IMR-90 (cell line): ENCODE data around the gene RAB15. TPM values are rescaled to one million over a fixed set of nuclear protein-coding genes. Genes with fewer than 3 reads are reported as not detected.

ENCODE experiments used
- ATAC-seq: fragments of 200-7000 bp; cut with Tn5 transposase; 2 replicates; pipeline ENCODE4 v1.9.1; 2020; ENCODE audit warnings: low read depth, mild to moderate bottlenecking, moderate library complexity
- BruUV-seq: library from RNA; stranded (reverse); fragments of 400-500 nt; replicated peaks from 2 replicates; lab custom pipeline; 2021; lab: Mats Ljungman, UMichigan
- CTCF ChIA-PET: fragments of 300-600 bp; formaldehyde crosslinking; extraction: SDS; loops from one replicate; lab custom pipeline; 2021; ENCODE audit warnings: antibody characterized with exemption; lab: Yijun Ruan, JAX
- POLR2A ChIA-PET: fragments of 300-600 bp; sonication (Branson Sonifier 250); formaldehyde crosslinking; loops from one replicate; lab custom pipeline; 2022; ENCODE audit warnings: antibody characterized with exemption; ENCODE audit not compliant: unreplicated experiment; lab: Charles Lee
- DNase-seq: peaks from one replicate; pipeline ENCODE4 v3.0.0; 2013
- H2AFZ ChIP-seq: replicated peaks from 2 replicates; pipeline ENCODE3; 2013; ENCODE audit warnings: low read length, mild to moderate bottlenecking; ENCODE audit not compliant: poor library complexity
- H2AK5ac ChIP-seq: 2 replicates; pipeline ENCODE4 v1.6.1; 2013; ENCODE audit warnings: low read depth, low read length, inconsistent platforms
- H2AK9ac ChIP-seq: replicated peaks from 2 replicates; pipeline ENCODE3; 2013; ENCODE audit warnings: mild to moderate bottlenecking, low read depth, low read length, moderate library complexity; ENCODE audit not compliant: poor library complexity
- H2BK120ac ChIP-seq: 2 replicates; pipeline ENCODE4 v1.6.1; 2013; ENCODE audit warnings: low read depth, low read length, inconsistent platforms
- H2BK15ac ChIP-seq: 3 replicates; pipeline ENCODE4 v1.6.1; 2013; ENCODE audit warnings: low read depth, low read length, inconsistent platforms
- H2BK20ac ChIP-seq: 2 replicates; pipeline ENCODE4 v1.6.1; 2013; ENCODE audit warnings: low read depth, mild to moderate bottlenecking, inconsistent platforms, low read length, moderate library complexity
- H2BK5ac ChIP-seq: 2 replicates; pipeline ENCODE4 v1.6.1; 2013; ENCODE audit warnings: mild to moderate bottlenecking, low read depth, low read length, inconsistent platforms; ENCODE audit not compliant: poor library complexity, severe bottlenecking
- H3K14ac ChIP-seq: replicated peaks from 2 replicates; pipeline ENCODE4 v1.6.1; 2013; ENCODE audit warnings: low read depth, low read length, inconsistent platforms
- H3K18ac ChIP-seq: 2 replicates; pipeline ENCODE4 v1.6.1; 2013; ENCODE audit warnings: low read depth, low read length, control low read depth
- H3K23ac ChIP-seq: 2 replicates; pipeline ENCODE4 v1.6.1; 2013; ENCODE audit warnings: low read depth, low read length, inconsistent platforms
- H3K27ac ChIP-seq: 2 replicates; pipeline ENCODE4 v1.5.1; 2013; ENCODE audit warnings: mild to moderate bottlenecking, control low read depth, low read length; ENCODE audit not compliant: insufficient read depth
- H3K27me3 ChIP-seq: 2 replicates; pipeline ENCODE4 v1.6.1; 2013; ENCODE audit warnings: low read length; ENCODE audit not compliant: control insufficient read depth, insufficient read depth
- H3K36me3 ChIP-seq: 2 replicates; pipeline ENCODE4 v1.6.1; 2013; ENCODE audit warnings: low read length, mixed read lengths; ENCODE audit not compliant: control insufficient read depth, insufficient read depth
- H3K4ac ChIP-seq: 2 replicates; pipeline ENCODE4 v1.6.1; 2013; ENCODE audit warnings: low read depth, low read length, inconsistent platforms
- H3K4me1 ChIP-seq: 2 replicates; pipeline ENCODE4 v1.6.1; 2013; ENCODE audit warnings: low read length, mixed read lengths; ENCODE audit not compliant: control insufficient read depth, insufficient read depth
- H3K4me2 ChIP-seq: 2 replicates; pipeline ENCODE4 v1.6.1; 2013; ENCODE audit warnings: low read depth, mild to moderate bottlenecking, control low read depth, low read length, moderate library complexity
- H3K4me3 ChIP-seq: 2 replicates; pipeline ENCODE4 v1.5.1; 2013; ENCODE audit warnings: low read depth, mild to moderate bottlenecking, control low read depth, low read length, moderate library complexity; ENCODE audit not compliant: insufficient read depth
- H3K56ac ChIP-seq: 2 replicates; pipeline ENCODE4 v1.6.1; 2013; ENCODE audit warnings: low read length, inconsistent platforms; ENCODE audit not compliant: insufficient read depth; ENCODE audit errors: extremely low read depth
- H3K79me1 ChIP-seq, 2 experiments: 2 replicates each; pipeline ENCODE4 v1.6.1; 2013; ENCODE audit warnings: low read length in 2 of 2, inconsistent platforms in 1 of 2, low read depth in 1 of 2
- H3K9ac ChIP-seq: 2 replicates; pipeline ENCODE4 v1.6.1; 2013; ENCODE audit warnings: low read depth, low read length, control low read depth
- H3K9me1 ChIP-seq: 2 replicates; pipeline ENCODE4 v1.6.1; 2013; ENCODE audit warnings: low read length, inconsistent platforms; ENCODE audit not compliant: insufficient read depth
- H3K9me3 ChIP-seq: 2 replicates; pipeline ENCODE4 v1.6.1; 2013; ENCODE audit warnings: low read length; ENCODE audit not compliant: control insufficient read depth, insufficient read depth
- H4K20me1 ChIP-seq: 2 replicates; pipeline ENCODE4 v1.6.1; 2013; ENCODE audit warnings: low read length, inconsistent platforms; ENCODE audit not compliant: insufficient read depth
- H4K5ac ChIP-seq: 2 replicates; pipeline ENCODE4 v1.6.1; 2013; ENCODE audit warnings: mild to moderate bottlenecking, low read depth, low read length, control low read depth
- H4K8ac ChIP-seq, 2 experiments: 2 replicates each; pipeline ENCODE4 v1.6.1; 2013; ENCODE audit warnings: low read depth in 2 of 2, low read length in 2 of 2, control low read depth in 1 of 2, inconsistent platforms in 1 of 2
- H4K91ac ChIP-seq: 2 replicates; pipeline ENCODE4 v1.6.1; 2013; ENCODE audit warnings: low read depth, low read length, inconsistent platforms; ENCODE audit not compliant: insufficient read depth
- BHLHE40 ChIP-seq: fragments of 150-350 bp; IDR thresholded peaks from 2 replicates; pipeline ENCODE4 v1.6.1; 2016; ENCODE audit warnings: mild to moderate bottlenecking, low read depth, low read length
- CEBPB ChIP-seq: IDR thresholded peaks from 2 replicates; pipeline ENCODE4 v1.6.1; 2012; ENCODE audit warnings: low read depth, low read length, improper control_type of control experiment
- CHD1 ChIP-seq: IDR thresholded peaks from 2 replicates; pipeline ENCODE4 v1.6.1; 2012; ENCODE audit warnings: low read depth, low read length, improper control_type of control experiment
- ELK1 ChIP-seq: fragments of 150-350 bp; IDR thresholded peaks from 2 replicates; pipeline ENCODE4 v1.6.1; 2016; ENCODE audit warnings: low read depth, mild to moderate bottlenecking, low read length, moderate library complexity, borderline replicate concordance
- FOS ChIP-seq: fragments of 150-350 bp; IDR thresholded peaks from 2 replicates; pipeline ENCODE4 v1.6.1; 2016; ENCODE audit warnings: low read depth, low read length
- MAFK ChIP-seq: IDR thresholded peaks from 2 replicates; pipeline ENCODE4 v1.6.1; 2012; ENCODE audit warnings: low read depth, low read length, improper control_type of control experiment
- MAZ ChIP-seq: IDR thresholded peaks from 2 replicates; pipeline ENCODE4 v1.6.1; 2012; ENCODE audit warnings: low read depth, mild to moderate bottlenecking, low read length, improper control_type of control experiment, moderate library complexity, borderline replicate concordance
- NFE2L2 ChIP-seq: fragments of 150-350 bp; IDR thresholded peaks from 2 replicates; pipeline ENCODE4 v1.6.1; 2016; ENCODE audit warnings: low read depth, mild to moderate bottlenecking, low read length
- POLR2A ChIP-seq: IDR thresholded peaks from 2 replicates; pipeline ENCODE4 v1.6.1; 2012; ENCODE audit warnings: mild to moderate bottlenecking, low read depth, low read length
- RAD21 ChIP-seq: IDR thresholded peaks from 2 replicates; pipeline ENCODE4 v1.6.1; 2012; ENCODE audit warnings: low read length, improper control_type of control experiment
- RCOR1 ChIP-seq: IDR thresholded peaks from 2 replicates; pipeline ENCODE4 v1.6.1; 2012; ENCODE audit warnings: mild to moderate bottlenecking, low read length, improper control_type of control experiment; ENCODE audit not compliant: insufficient replicate concordance
- RFX5 ChIP-seq: IDR thresholded peaks from 2 replicates; pipeline ENCODE4 v1.8.0; 2012; ENCODE audit warnings: low read depth, mild to moderate bottlenecking, low read length, moderate library complexity
- SMC3 ChIP-seq: fragments of 150-350 bp; IDR thresholded peaks from 2 replicates; pipeline ENCODE4 v1.6.1; 2016; ENCODE audit warnings: low read depth, mild to moderate bottlenecking, antibody characterized with exemption, low read length, moderate library complexity
- WGBS, 2 experiments: methylation state at CpG; one replicate each; pipeline versions ENCODE4 v1.1.5 to v1.1.7; 2013; ENCODE audit warnings: missing lambda C conversion rate in 2 of 2; ENCODE audit not compliant: insufficient read length in 1 of 2; ENCODE audit errors: extremely low coverage in 2 of 2; 5-methylcytosine and 5-hydroxymethylcytosine counted together
- dilution Hi-C: fragments of 300-500 bp; cut with HindIII; formaldehyde crosslinking; loops from one replicate; pipeline ENCODE4 v1.14.3; 2018; ENCODE audit warnings: low sequenced_read_pairs; ENCODE audit not compliant: unreplicated experiment
- in situ Hi-C: fragments of 300-500 bp; cut with MboI; formaldehyde crosslinking; loops from 3 replicates; pipeline ENCODE4 v1.14.3; 2019; ENCODE audit warnings: low sequenced_read_pairs, inconsistent platforms, mixed read lengths
- intact Hi-C: fragments of 100-400 bp; cut with micrococcal nuclease; formaldehyde crosslinking; loops from 2 replicates; pipeline ENCODE4 v1.10.0; 2022
- polyA plus RNA-seq, 3 experiments: library from polyadenylated mRNA; depleted of rRNA; stranded (reverse); fragments of >200 nt; gene quantifications; 2 replicates each; pipeline ENCODE4 v1.2.3, GENCODE V29; 2012; ENCODE audit warnings: low replicate concordance in 1 of 3
- total RNA-seq: library from RNA; depleted of rRNA; stranded (reverse); fragments of >200 nt; gene quantifications from 2 replicates; pipeline ENCODE4 v1.2.3, GENCODE V29; 2012
- TF ChIP-seq, protein P1 (sequence below): conservative IDR thresholded peaks from 2 replicates; pipeline ENCODE4 v1.5.1; 2012; ENCODE audit warnings: mild to moderate bottlenecking, low read depth, low read length, improper control_type of control experiment
- TF ChIP-seq, protein P2 (sequence below): fragments of 150-350 bp; IDR thresholded peaks from 2 replicates; pipeline ENCODE4 v1.6.1; 2017; ENCODE audit warnings: mild to moderate bottlenecking, antibody characterized with exemption, low read length, low read depth

The RAB15 gene
- total and polyA plus RNA-seq, 2 of the 4 experiments (the other 2 are of a cell fraction): 3.4 to 7.8 TPM

DNA sequence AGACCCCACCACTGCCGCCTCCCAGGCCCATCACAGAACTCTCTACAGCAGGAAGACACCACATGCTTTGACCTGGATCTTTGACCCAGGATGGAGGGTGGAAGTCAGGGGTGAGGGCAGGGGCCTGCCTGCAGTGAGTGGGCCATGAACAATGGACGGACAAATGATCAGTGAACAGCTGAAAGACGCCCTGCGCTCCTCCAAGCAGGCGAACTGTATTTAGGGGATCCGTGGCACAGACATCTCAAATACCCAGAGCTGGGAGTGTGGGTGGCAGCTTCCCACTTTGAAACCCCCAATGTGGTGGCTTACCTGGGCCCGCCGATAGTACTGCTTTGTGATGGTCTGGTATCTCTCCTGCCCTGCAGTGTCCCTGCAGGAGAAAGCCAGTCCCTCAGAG lies 20.8 kb downstream of the RAB15 start:
- Histone ChIP-seq H3K4ac (no peak overlapping the region), H2BK120ac (no peak overlapping the region), H2BK15ac (no peak overlapping the region), H4K5ac (no peak overlapping the region), H3K27ac (no peak overlapping the region), H2AK5ac (no peak overlapping the region), H2BK5ac (no peak overlapping the region), H3K4me1 (no peaks in the 10 kb centered on the region), H3K56ac (no peak overlapping the region), H3K79me1 (no peaks in the 10 kb centered on the region; a peak in 1 of 4 replicates), H4K8ac (no peak overlapping the region), H3K9me1 (peaks cover 2% of the 10 kb centered on the region; the same call in 1 of the 2 replicates), H3K18ac (no peak overlapping the region), H3K9ac (no peak overlapping the region), H3K4me2 (no peak overlapping the region), H2AK9ac (no peak overlapping the region), H3K4me3 (no peak overlapping the region), H3K23ac (no peak overlapping the region), H4K20me1 (no peaks in the 10 kb centered on the region), H2BK20ac (no peak overlapping the region), H3K27me3 (no peaks in the 10 kb centered on the region), H3K9me3 (no peaks in the 10 kb centered on the region), H3K14ac (no peak overlapping the region), H3K36me3 (peaks cover 11% of the 10 kb centered on the region; the same call in 1 of the 2 replicates), H2AFZ (no peak overlapping the region), H4K91ac (no peak overlapping the region)
- POLR2A ChIA-PET: no interaction called here
- 100% methylated on average over 1 of the region's 8 CpGs; no CpG with 5 or more reads in 1 of the 2 experiments for WGBS, 2 experiments
- TF ChIP-seq NFE2L2: no peak
- TF ChIP-seq RAD21: no peak
- TF ChIP-seq, protein P1, sequence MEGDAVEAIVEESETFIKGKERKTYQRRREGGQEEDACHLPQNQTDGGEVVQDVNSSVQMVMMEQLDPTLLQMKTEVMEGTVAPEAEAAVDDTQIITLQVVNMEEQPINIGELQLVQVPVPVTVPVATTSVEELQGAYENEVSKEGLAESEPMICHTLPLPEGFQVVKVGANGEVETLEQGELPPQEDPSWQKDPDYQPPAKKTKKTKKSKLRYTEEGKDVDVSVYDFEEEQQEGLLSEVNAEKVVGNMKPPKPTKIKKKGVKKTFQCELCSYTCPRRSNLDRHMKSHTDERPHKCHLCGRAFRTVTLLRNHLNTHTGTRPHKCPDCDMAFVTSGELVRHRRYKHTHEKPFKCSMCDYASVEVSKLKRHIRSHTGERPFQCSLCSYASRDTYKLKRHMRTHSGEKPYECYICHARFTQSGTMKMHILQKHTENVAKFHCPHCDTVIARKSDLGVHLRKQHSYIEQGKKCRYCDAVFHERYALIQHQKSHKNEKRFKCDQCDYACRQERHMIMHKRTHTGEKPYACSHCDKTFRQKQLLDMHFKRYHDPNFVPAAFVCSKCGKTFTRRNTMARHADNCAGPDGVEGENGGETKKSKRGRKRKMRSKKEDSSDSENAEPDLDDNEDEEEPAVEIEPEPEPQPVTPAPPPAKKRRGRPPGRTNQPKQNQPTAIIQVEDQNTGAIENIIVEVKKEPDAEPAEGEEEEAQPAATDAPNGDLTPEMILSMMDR: no peak
- no peak for TF ChIP-seq ELK1
- no peak for TF ChIP-seq POLR2A
- no peak for TF ChIP-seq MAZ
- no peak for TF ChIP-seq MAFK
- TF ChIP-seq, protein P2, sequence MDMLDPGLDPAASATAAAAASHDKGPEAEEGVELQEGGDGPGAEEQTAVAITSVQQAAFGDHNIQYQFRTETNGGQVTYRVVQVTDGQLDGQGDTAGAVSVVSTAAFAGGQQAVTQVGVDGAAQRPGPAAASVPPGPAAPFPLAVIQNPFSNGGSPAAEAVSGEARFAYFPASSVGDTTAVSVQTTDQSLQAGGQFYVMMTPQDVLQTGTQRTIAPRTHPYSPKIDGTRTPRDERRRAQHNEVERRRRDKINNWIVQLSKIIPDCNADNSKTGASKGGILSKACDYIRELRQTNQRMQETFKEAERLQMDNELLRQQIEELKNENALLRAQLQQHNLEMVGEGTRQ: no peak
- no peak for TF ChIP-seq SMC3
- TF ChIP-seq CEBPB: no peak
- TF ChIP-seq RCOR1: no peak
- no peak for TF ChIP-seq RFX5
- no peak for TF ChIP-seq CHD1
- no peak for TF ChIP-seq BHLHE40
- no peak for TF ChIP-seq FOS
- dilution Hi-C loops: no loop called here
- CTCF ChIA-PET: no interaction called here
- intact Hi-C loops: no loop called here
- no peak for DNase-seq
- no TSS peak for BruUV-seq
- ATAC-seq: no peak
- in situ Hi-C loops: no loop called here
